Renal cortex interstitium (tissue), 11 donors: Measurements from ENCODE around the gene TASP1. TPM values are rescaled to one million over a fixed set of nuclear protein-coding genes. Genes with fewer than 3 reads are reported as not detected.

Experiments
- DNase-seq, 11 donors: peaks; one replicate each; pipeline ENCODE4 v3.0.0-alpha.2; 2013; ENCODE audit warnings: low read depth in 9 of 11, low spot score in 4 of 11; ENCODE audit errors: extremely low read depth in 1 of 11
- polyA plus RNA-seq, 3 donors: library from polyadenylated mRNA; unstranded; fragments of 120-200 nt; gene quantifications; one replicate each; pipeline ENCODE4 v1.2.1, GENCODE V29; 2013; ENCODE audit not compliant: insufficient read length in 3 of 3

The TASP1 gene
- polyA plus RNA-seq, 3 donors = 12.4 to 15.2 (median 14.1) TPM

GRCh38 chr20:13341737-13342393 is 296.9 kb downstream of the TASP1 start:
- no peak for DNase-seq

- no peak for DNase-seq
These were observed 298.6 kb downstream of the TASP1 start for GRCh38 chr20:13340088-13340487.

Other genes with a start within 250 kb of the TASP1 start
- 10 to 100 TPM; 25.4 to 30.3 (median 26.3) TPM for gene ESF1, start 146.0 kb upstream of the TASP1 start, polyA plus RNA-seq
- gene NDUFAF5, start 146.1 kb upstream of the TASP1 start, polyA plus RNA-seq = 10 to 100 TPM; 22.8 to 34.2 (median 32.1) TPM